ENCODE measurements around the gene SGIP1. TPM values are rescaled to one million over a fixed set of nuclear protein-coding genes. Genes with fewer than 3 reads are reported as not detected.

The SGIP1 gene
- total RNA-seq, 1 donor from 2014 or later, result 12.4 TPM

DNA sequence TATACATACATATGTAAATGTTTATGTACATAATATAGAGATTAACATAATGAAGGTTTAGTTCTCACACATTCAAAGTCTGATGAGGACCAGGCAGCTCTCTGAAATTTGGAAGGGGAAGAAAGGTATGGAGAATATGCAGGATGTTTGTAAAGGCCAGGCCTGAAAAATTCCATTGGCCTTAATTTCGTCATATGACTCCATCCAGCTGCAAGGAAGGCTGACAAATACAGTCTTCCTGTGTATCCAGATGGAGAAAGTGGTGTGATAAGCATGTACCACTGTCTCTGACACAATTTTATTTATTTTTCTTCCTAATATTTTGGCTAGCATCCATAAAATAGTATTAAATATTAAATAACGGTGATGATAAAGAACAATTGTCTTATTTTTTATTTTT is 6.3 kb upstream of the SGIP1 start:
- Histone ChIP-seq H3K36me3 (no peaks in the 10 kb centered on the region), H3K9me3 (no peaks in the 10 kb centered on the region), H3K4me3 (no peak overlapping the region), H3K4me1 (peaks cover 3% of the 10 kb centered on the region), H3K27me3 (ENCODE audit: low read depth) (peaks cover 6% of the 10 kb centered on the region), H3K27ac (no peak overlapping the region)
- ATAC-seq (no peak), DNase-seq (no peak)
- intact Hi-C loops (cut with DNase I), result no loop called here
- TF ChIP-seq, protein P1, sequence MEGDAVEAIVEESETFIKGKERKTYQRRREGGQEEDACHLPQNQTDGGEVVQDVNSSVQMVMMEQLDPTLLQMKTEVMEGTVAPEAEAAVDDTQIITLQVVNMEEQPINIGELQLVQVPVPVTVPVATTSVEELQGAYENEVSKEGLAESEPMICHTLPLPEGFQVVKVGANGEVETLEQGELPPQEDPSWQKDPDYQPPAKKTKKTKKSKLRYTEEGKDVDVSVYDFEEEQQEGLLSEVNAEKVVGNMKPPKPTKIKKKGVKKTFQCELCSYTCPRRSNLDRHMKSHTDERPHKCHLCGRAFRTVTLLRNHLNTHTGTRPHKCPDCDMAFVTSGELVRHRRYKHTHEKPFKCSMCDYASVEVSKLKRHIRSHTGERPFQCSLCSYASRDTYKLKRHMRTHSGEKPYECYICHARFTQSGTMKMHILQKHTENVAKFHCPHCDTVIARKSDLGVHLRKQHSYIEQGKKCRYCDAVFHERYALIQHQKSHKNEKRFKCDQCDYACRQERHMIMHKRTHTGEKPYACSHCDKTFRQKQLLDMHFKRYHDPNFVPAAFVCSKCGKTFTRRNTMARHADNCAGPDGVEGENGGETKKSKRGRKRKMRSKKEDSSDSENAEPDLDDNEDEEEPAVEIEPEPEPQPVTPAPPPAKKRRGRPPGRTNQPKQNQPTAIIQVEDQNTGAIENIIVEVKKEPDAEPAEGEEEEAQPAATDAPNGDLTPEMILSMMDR (IDR thresholded peaks at IDR 0.05), result no peak

DNA sequence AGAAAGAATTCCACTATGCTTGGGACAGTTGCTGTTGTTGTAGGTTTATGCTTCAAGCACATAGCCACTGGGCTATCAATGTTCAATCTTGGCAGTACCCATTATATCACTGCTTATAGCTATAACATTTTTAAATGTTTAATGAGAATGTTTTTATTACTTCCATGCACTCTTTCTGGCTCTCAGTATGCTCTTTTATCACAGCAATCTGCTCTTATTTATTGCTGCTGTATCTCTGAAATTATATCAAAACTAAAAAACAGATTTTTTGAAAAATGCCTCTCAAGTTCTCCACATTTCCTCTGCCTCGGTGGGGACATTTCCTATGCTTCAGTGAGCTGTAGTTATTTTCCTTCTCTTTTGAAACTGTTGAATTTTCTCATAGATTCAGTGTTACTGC is 5.4 kb upstream of the SGIP1 start:
- TF ChIP-seq, protein P1 (IDR thresholded peaks at IDR 0.05), result no peak
- ATAC-seq (no peak), DNase-seq (no peak)
- Histone ChIP-seq H3K27ac (no peak overlapping the region), H3K4me3 (no peak overlapping the region), H3K36me3 (no peaks in the 10 kb centered on the region), H3K9me3 (no peaks in the 10 kb centered on the region), H3K27me3 (ENCODE audit: low read depth) (peaks cover 10% of the 10 kb centered on the region), H3K4me1 (peaks cover 12% of the 10 kb centered on the region)
- intact Hi-C loops (cut with DNase I), result no loop called here

DNA sequence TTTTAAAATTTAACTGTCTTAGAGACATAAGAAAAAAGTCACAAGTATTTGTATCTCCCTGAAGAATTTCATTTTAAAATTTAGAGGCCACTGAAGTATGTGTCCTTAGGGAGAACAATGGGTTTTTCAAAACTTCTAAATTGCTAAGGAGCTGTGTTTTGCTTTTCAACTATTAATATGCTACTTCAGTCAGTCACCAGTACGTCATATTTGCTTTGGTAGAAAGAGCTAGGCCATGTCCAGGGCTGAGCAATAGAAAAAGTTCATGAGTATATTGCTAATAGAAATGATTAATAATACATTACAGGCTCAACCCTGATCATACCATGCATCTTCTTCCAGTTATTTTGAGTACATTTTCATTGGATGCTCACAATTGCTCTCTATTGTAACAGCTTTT is 1.7 kb upstream of the SGIP1 start:
- H3K27ac ChIP-seq, result peak overlapping the region; percentile 65
- H3K9me3 ChIP-seq, result no peaks in the 10 kb centered on the region
- intact Hi-C loops (cut with DNase I), result no loop called here
- H3K4me1 ChIP-seq, result peaks cover 16% of the 10 kb centered on the region
- H3K4me3 ChIP-seq, result no peak overlapping the region
- no peaks in the 10 kb centered on the region for H3K36me3 ChIP-seq
- no peak for ATAC-seq
- peaks cover 10% of the 10 kb centered on the region for H3K27me3 ChIP-seq (ENCODE audit: low read depth)
- TF ChIP-seq, protein P1 (IDR thresholded peaks at IDR 0.05), result no peak
- DNase-seq, result no peak

DNA sequence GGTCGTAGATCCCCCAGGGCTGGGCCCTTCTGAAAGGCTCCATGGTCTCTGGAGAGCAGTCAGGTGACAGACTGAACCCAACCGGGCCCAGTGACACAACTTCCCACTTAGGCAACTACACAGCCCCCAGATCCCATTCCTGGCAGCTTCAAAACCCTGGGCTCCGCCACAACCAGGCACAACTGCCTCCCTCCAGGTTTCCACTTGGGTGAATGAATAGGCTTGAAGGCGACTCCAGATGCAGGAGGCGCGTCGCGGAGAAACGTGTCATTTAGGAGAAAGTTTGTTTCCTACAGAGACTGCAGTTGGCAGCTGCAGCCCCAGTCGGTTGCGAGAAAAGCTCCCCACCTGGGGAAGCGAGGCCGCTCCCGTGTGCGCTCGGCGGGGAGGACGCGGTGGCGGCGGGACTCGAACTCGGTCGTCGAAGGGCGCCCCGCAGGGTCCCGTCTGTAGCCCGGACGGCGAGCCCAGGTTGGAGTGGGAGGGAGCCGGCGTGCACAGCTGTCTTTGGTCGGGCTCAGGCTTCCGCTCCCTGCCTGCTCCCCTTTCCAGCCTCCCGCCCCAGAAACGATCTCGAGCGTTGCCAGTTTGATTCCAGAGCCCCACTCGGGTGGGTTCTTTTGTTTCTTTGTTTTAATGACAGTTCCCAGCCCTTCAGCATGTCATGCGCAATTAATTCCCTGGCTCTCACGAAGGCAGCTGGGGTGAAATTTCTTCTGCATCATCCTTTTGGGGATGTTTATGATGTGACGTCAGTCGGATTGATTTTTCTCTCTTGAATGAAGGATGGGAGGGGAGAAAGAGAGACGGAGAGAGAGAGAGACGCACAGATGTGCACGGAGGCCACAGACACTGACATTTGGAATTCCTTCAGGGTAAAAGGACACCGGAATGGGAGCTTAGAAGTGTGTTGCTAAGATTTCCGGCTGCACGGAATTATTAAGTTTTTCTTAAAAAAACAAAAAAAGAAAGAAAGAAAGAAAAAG is 862 bp upstream of the SGIP1 start:
- Histone ChIP-seq H3K27me3 (ENCODE audit: low read depth) (peaks cover 10% of the 10 kb centered on the region), H3K27ac (peak overlapping the region; percentile 65), H3K4me3 (peak overlapping the region; percentile 50), H3K4me1 (peaks cover 16% of the 10 kb centered on the region), H3K9me3 (no peaks in the 10 kb centered on the region), H3K36me3 (no peaks in the 10 kb centered on the region)
- ATAC-seq (peak; percentile 59 to 61), DNase-seq (peak; percentile 47)
- intact Hi-C loops (cut with DNase I), result no loop called here
- TF ChIP-seq, protein P1 (IDR thresholded peaks at IDR 0.05), result no peak

DNA sequence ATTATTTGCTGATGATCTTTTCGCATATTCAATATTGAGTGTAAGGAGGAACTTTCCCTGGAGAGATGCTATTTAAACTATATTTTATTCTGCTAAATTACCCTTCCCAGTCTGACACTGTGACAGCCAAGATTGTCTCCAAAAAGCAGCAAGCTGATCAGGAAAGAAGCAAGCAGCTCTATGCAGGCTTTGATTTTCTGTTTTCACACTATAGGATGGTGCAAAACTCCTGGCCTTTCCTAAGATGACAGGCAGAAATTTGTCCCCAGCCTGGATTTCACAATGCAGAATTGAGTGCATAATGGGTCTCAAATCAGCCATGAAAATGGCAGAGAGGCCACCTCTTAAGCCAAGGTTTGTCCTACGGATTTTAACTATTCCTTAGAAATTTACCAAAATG is 1.1 kb downstream of the SGIP1 start:
- peaks cover 16% of the 10 kb centered on the region for H3K4me1 ChIP-seq
- TF ChIP-seq, protein P1 (IDR thresholded peaks at IDR 0.05), result no peak
- no peak overlapping the region for H3K27ac ChIP-seq

More for the DNA sequence above, 1.1 kb downstream of the SGIP1 start:
- no peaks in the 10 kb centered on the region for H3K9me3 ChIP-seq
- H3K36me3 ChIP-seq, result no peaks in the 10 kb centered on the region
- H3K4me3 ChIP-seq, result peak overlapping the region; percentile 50
- ATAC-seq, result no peak
- intact Hi-C loops (cut with DNase I), result no loop called here
- no peak for DNase-seq
- H3K27me3 ChIP-seq (ENCODE audit: low read depth), result peaks cover 10% of the 10 kb centered on the region
